Measurements from ENCODE around the gene SLC43A2.

GRCh38 chr17:1647802-1648171 lies 19.2 kb upstream of the SLC43A2 start:
- TF ChIP-seq CTCF (IDR thresholded peaks at IDR 0.05; ENCODE audit: extremely low read depth in 1 of 2, insufficient read depth in 1 of 2, low read depth in 1 of 2, low read length in 2 of 2) (no peak), FOS (IDR thresholded peaks at IDR 0.05; ENCODE audit: borderline replicate concordance, insufficient read depth, low read length) (no peak), JUN (IDR thresholded peaks at IDR 0.05; ENCODE audit: borderline replicate concordance, insufficient read depth, insufficient read length, low read depth) (no peak), POLR2AphosphoS5 (IDR thresholded peaks at IDR 0.05; ENCODE audit: insufficient read depth, low read depth, low read length) (no peak), EZH2 (IDR thresholded peaks at IDR 0.05; ENCODE audit: borderline replicate concordance, low read depth, low read length, severe bottlenecking) (no peak)

All from endothelial cell of umbilical vein (primary cell).